ENCODE results near the gene LPCAT2.

The LPCAT2 gene

GRCh38 chr16:55521792-55522191 is 12.9 kb downstream of the LPCAT2 start:
- DNase-seq (ENCODE audit: low spot score): no peak
- H3K4ac ChIP-seq (ENCODE audit: low read length): no peak overlapping the region
- H2BK120ac ChIP-seq (ENCODE audit: low read depth, low read length): no peak overlapping the region
- H3K18ac ChIP-seq (ENCODE audit: low read length): no peak overlapping the region
- no peak overlapping the region for H2AFZ ChIP-seq (ENCODE audit: low read length)
- no peak overlapping the region for H4K8ac ChIP-seq (ENCODE audit: low read depth, low read length)
- no peak overlapping the region for H3K4me3 ChIP-seq (ENCODE audit: low read length in 2 of 2)
- H4K91ac ChIP-seq (ENCODE audit: low read depth, low read length, poor library complexity): no peak overlapping the region
- WGBS, 2 donors (ENCODE audit: extremely low coverage in 2 of 2, insufficient read length in 2 of 2, insufficient replicate concordance in 1 of 2): no CpG with 5 or more reads among the region's 1 CpG
- H2BK15ac ChIP-seq (ENCODE audit: low read length): no peak overlapping the region
- no peaks in the 10 kb centered on the region for H3K36me3 ChIP-seq (replicated peaks in 1 of 2; ENCODE audit: control insufficient read depth in 2 of 2, insufficient read depth in 2 of 2, low read length in 2 of 2)
- no peak overlapping the region for H3K27ac ChIP-seq (replicated peaks; ENCODE audit: low read length)
- H3K9ac ChIP-seq (ENCODE audit: low read depth, low read length, poor library complexity): no peak overlapping the region
- H2BK5ac ChIP-seq (ENCODE audit: low read length): no peak overlapping the region
- no peaks in the 10 kb centered on the region for H3K27me3 ChIP-seq (ENCODE audit: control insufficient read depth in 3 of 3, insufficient read depth in 3 of 3, low read depth in 1 of 3, low read length in 3 of 3)
- no peak overlapping the region for H3K23ac ChIP-seq (ENCODE audit: low read depth, low read length, poor library complexity)
- H3K14ac ChIP-seq (ENCODE audit: low read length): no peak overlapping the region
- no peaks in the 10 kb centered on the region for H3K9me3 ChIP-seq (replicated peaks in 1 of 2; ENCODE audit: control insufficient read depth in 2 of 2, insufficient read depth in 1 of 2, low read depth in 1 of 2, low read length in 2 of 2)
- H2BK12ac ChIP-seq (ENCODE audit: low read length): no peak overlapping the region
- no peak overlapping the region for H3K4me2 ChIP-seq (ENCODE audit: insufficient read depth, low read length, poor library complexity, severe bottlenecking)
- no peaks in the 10 kb centered on the region for H3K4me1 ChIP-seq (ENCODE audit: control insufficient read depth in 2 of 2, insufficient read depth in 1 of 2, low read depth in 1 of 2, low read length in 2 of 2)
- H3K79me1 ChIP-seq (ENCODE audit: low read depth, low read length): no peaks in the 10 kb centered on the region
- no peak overlapping the region for H2AK5ac ChIP-seq (ENCODE audit: low read depth, low read length)

- Histone ChIP-seq H3K4me3 (ENCODE audit: low read length in 2 of 2) (no peak overlapping the region), H2AK5ac (ENCODE audit: low read depth, low read length) (no peak overlapping the region), H3K14ac (ENCODE audit: low read length) (no peak overlapping the region), H2BK120ac (ENCODE audit: low read depth, low read length) (no peak overlapping the region), H3K9ac (ENCODE audit: low read depth, low read length, poor library complexity) (no peak overlapping the region), H3K79me1 (ENCODE audit: low read depth, low read length) (no peaks in the 10 kb centered on the region), H3K23ac (ENCODE audit: low read depth, low read length, poor library complexity) (no peak overlapping the region), H2BK12ac (ENCODE audit: low read length) (no peak overlapping the region), H3K27ac (replicated peaks; ENCODE audit: low read length) (no peak overlapping the region), H2BK15ac (ENCODE audit: low read length) (no peak overlapping the region), H4K8ac (ENCODE audit: low read depth, low read length) (no peak overlapping the region), H2BK5ac (ENCODE audit: low read length) (no peak overlapping the region), H3K4me1 (ENCODE audit: control insufficient read depth in 2 of 2, insufficient read depth in 1 of 2, low read depth in 1 of 2, low read length in 2 of 2) (no peaks in the 10 kb centered on the region), H3K27me3 (ENCODE audit: control insufficient read depth in 3 of 3, insufficient read depth in 3 of 3, low read depth in 1 of 3, low read length in 3 of 3) (no peaks in the 10 kb centered on the region), H3K18ac (ENCODE audit: low read length) (no peak overlapping the region), H3K36me3 (replicated peaks in 1 of 2; ENCODE audit: control insufficient read depth in 2 of 2, insufficient read depth in 2 of 2, low read length in 2 of 2) (no peaks in the 10 kb centered on the region), H2AFZ (ENCODE audit: low read length) (no peak overlapping the region), H4K91ac (ENCODE audit: low read depth, low read length, poor library complexity) (no peak overlapping the region), H3K4ac (ENCODE audit: low read length) (no peak overlapping the region), H3K9me3 (replicated peaks in 1 of 2; ENCODE audit: control insufficient read depth in 2 of 2, insufficient read depth in 1 of 2, low read depth in 1 of 2, low read length in 2 of 2) (no peaks in the 10 kb centered on the region), H3K4me2 (ENCODE audit: insufficient read depth, low read length, poor library complexity, severe bottlenecking) (no peak overlapping the region)
- DNase-seq (ENCODE audit: low spot score): no peak
- no CpG with 5 or more reads among the region's 2 CpGs for WGBS, 2 donors (ENCODE audit: extremely low coverage in 2 of 2, insufficient read length in 2 of 2, insufficient replicate concordance in 1 of 2)
These were observed 17.6 kb downstream of the LPCAT2 start for GRCh38 chr16:55526441-55526840.

GRCh38 chr16:55527885-55528284 is 19.0 kb downstream of the LPCAT2 start:
- no peak overlapping the region for H2AK5ac ChIP-seq (ENCODE audit: low read depth, low read length)
- H4K91ac ChIP-seq (ENCODE audit: low read depth, low read length, poor library complexity): no peak overlapping the region
- H3K27me3 ChIP-seq (ENCODE audit: control insufficient read depth in 3 of 3, insufficient read depth in 3 of 3, low read depth in 1 of 3, low read length in 3 of 3): no peaks in the 10 kb centered on the region
- H3K18ac ChIP-seq (ENCODE audit: low read length): no peak overlapping the region
- H3K23ac ChIP-seq (ENCODE audit: low read depth, low read length, poor library complexity): no peak overlapping the region
- H3K79me1 ChIP-seq (ENCODE audit: low read depth, low read length): no peaks in the 10 kb centered on the region
- no peak overlapping the region for H3K4me2 ChIP-seq (ENCODE audit: insufficient read depth, low read length, poor library complexity, severe bottlenecking)
- H3K9me3 ChIP-seq (replicated peaks in 1 of 2; ENCODE audit: control insufficient read depth in 2 of 2, insufficient read depth in 1 of 2, low read depth in 1 of 2, low read length in 2 of 2): no peaks in the 10 kb centered on the region
- no peaks in the 10 kb centered on the region for H3K36me3 ChIP-seq (replicated peaks in 1 of 2; ENCODE audit: control insufficient read depth in 2 of 2, insufficient read depth in 2 of 2, low read length in 2 of 2)
- H4K8ac ChIP-seq (ENCODE audit: low read depth, low read length): no peak overlapping the region
- H2BK5ac ChIP-seq (ENCODE audit: low read length): no peak overlapping the region
- no peaks in the 10 kb centered on the region for H3K4me1 ChIP-seq (ENCODE audit: control insufficient read depth in 2 of 2, insufficient read depth in 1 of 2, low read depth in 1 of 2, low read length in 2 of 2)
- H2BK120ac ChIP-seq (ENCODE audit: low read depth, low read length): no peak overlapping the region
- no peak for DNase-seq (ENCODE audit: low spot score)
- H3K27ac ChIP-seq (replicated peaks; ENCODE audit: low read length): no peak overlapping the region
- H3K4ac ChIP-seq (ENCODE audit: low read length): no peak overlapping the region
- no peak overlapping the region for H2BK12ac ChIP-seq (ENCODE audit: low read length)
- H3K14ac ChIP-seq (ENCODE audit: low read length): no peak overlapping the region
- no peak overlapping the region for H3K9ac ChIP-seq (ENCODE audit: low read depth, low read length, poor library complexity)
- no peak overlapping the region for H3K4me3 ChIP-seq (ENCODE audit: low read length in 2 of 2)
- no peak overlapping the region for H2BK15ac ChIP-seq (ENCODE audit: low read length)
- no peak overlapping the region for H2AFZ ChIP-seq (ENCODE audit: low read length)

GRCh38 chr16:55529018-55529417 is 20.1 kb downstream of the LPCAT2 start:
- H3K4me3 ChIP-seq (ENCODE audit: low read length in 2 of 2): no peak overlapping the region
- H3K27ac ChIP-seq (replicated peaks; ENCODE audit: low read length): no peak overlapping the region
- H3K23ac ChIP-seq (ENCODE audit: low read depth, low read length, poor library complexity): no peak overlapping the region
- H3K79me1 ChIP-seq (ENCODE audit: low read depth, low read length): no peaks in the 10 kb centered on the region
- no peak overlapping the region for H4K91ac ChIP-seq (ENCODE audit: low read depth, low read length, poor library complexity)
- H3K9ac ChIP-seq (ENCODE audit: low read depth, low read length, poor library complexity): no peak overlapping the region
- no peak overlapping the region for H3K4ac ChIP-seq (ENCODE audit: low read length)
- H2AFZ ChIP-seq (ENCODE audit: low read length): no peak overlapping the region
- no peak overlapping the region for H3K14ac ChIP-seq (ENCODE audit: low read length)
- H3K4me1 ChIP-seq (ENCODE audit: control insufficient read depth in 2 of 2, insufficient read depth in 1 of 2, low read depth in 1 of 2, low read length in 2 of 2): no peaks in the 10 kb centered on the region
- no peaks in the 10 kb centered on the region for H3K36me3 ChIP-seq (replicated peaks in 1 of 2; ENCODE audit: control insufficient read depth in 2 of 2, insufficient read depth in 2 of 2, low read length in 2 of 2)
- 100% methylated on average over 1 of the region's 2 CpGs; no CpG with 5 or more reads in 1 of the 2 donors for WGBS, 2 donors (ENCODE audit: extremely low coverage in 2 of 2, insufficient read length in 2 of 2, insufficient replicate concordance in 1 of 2)
- DNase-seq (ENCODE audit: low spot score): no peak
- H2BK15ac ChIP-seq (ENCODE audit: low read length): no peak overlapping the region
- no peak overlapping the region for H4K8ac ChIP-seq (ENCODE audit: low read depth, low read length)
- H2BK5ac ChIP-seq (ENCODE audit: low read length): no peak overlapping the region
- no peak overlapping the region for H3K18ac ChIP-seq (ENCODE audit: low read length)
- H2AK5ac ChIP-seq (ENCODE audit: low read depth, low read length): no peak overlapping the region
- no peak overlapping the region for H3K4me2 ChIP-seq (ENCODE audit: insufficient read depth, low read length, poor library complexity, severe bottlenecking)
- no peak overlapping the region for H2BK12ac ChIP-seq (ENCODE audit: low read length)
- H3K27me3 ChIP-seq (ENCODE audit: control insufficient read depth in 3 of 3, insufficient read depth in 3 of 3, low read depth in 1 of 3, low read length in 3 of 3): no peaks in the 10 kb centered on the region
- H3K9me3 ChIP-seq (replicated peaks in 1 of 2; ENCODE audit: control insufficient read depth in 2 of 2, insufficient read depth in 1 of 2, low read depth in 1 of 2, low read length in 2 of 2): no peaks in the 10 kb centered on the region
- H2BK120ac ChIP-seq (ENCODE audit: low read depth, low read length): no peak overlapping the region
